Measurements from ENCODE around the gene ATG2A.

The ATG2A gene

GRCh38 chr11:64887757-64888405 lies 29.1 kb downstream of the ATG2A start:
- peak; percentile 91 for TF ChIP-seq CTCF (IDR thresholded peaks at IDR 0.05; ENCODE audit: low read depth, low read length)
- no peaks in the 10 kb centered on the region for H3K36me3 ChIP-seq
- H3K27ac ChIP-seq, result peak overlapping the region; percentile 57
- H3K4me3 ChIP-seq (ENCODE audit: low read depth, low read length), result peak overlapping the region; percentile 38
- no peaks in the 10 kb centered on the region for H3K9me3 ChIP-seq (ENCODE audit: severe bottlenecking)
- peak; percentile 83 for DNase-seq
- no peaks in the 10 kb centered on the region for H3K27me3 ChIP-seq (ENCODE audit: insufficient read depth, low read depth, severe bottlenecking)

- H3K9me3 ChIP-seq (ENCODE audit: severe bottlenecking), result no peaks in the 10 kb centered on the region
- peak overlapping the region; percentile 57 for H3K27ac ChIP-seq
- no peak for TF ChIP-seq CTCF (IDR thresholded peaks at IDR 0.05; ENCODE audit: low read depth, low read length)
- no peak overlapping the region for H3K4me3 ChIP-seq (ENCODE audit: low read depth, low read length)
- no peaks in the 10 kb centered on the region for H3K27me3 ChIP-seq (ENCODE audit: insufficient read depth, low read depth, severe bottlenecking)
- no peak for DNase-seq
- no peaks in the 10 kb centered on the region for H3K36me3 ChIP-seq
These were observed 29.7 kb downstream of the ATG2A start for GRCh38 chr11:64887234-64887756.

GRCh38 chr11:64885367-64886286 lies 31.4 kb downstream of the ATG2A start:
- no peak for DNase-seq
- Histone ChIP-seq H3K36me3 (no peaks in the 10 kb centered on the region), H3K27ac (no peak overlapping the region), H3K4me3 (ENCODE audit: low read depth, low read length) (no peak overlapping the region), H3K9me3 (ENCODE audit: severe bottlenecking) (no peaks in the 10 kb centered on the region), H3K27me3 (ENCODE audit: insufficient read depth, low read depth, severe bottlenecking) (no peaks in the 10 kb centered on the region)
- no peak for TF ChIP-seq CTCF (IDR thresholded peaks at IDR 0.05; ENCODE audit: low read depth, low read length)

- Histone ChIP-seq H3K36me3 (no peaks in the 10 kb centered on the region), H3K4me3 (ENCODE audit: low read depth, low read length) (no peak overlapping the region), H3K9me3 (ENCODE audit: severe bottlenecking) (no peaks in the 10 kb centered on the region), H3K27me3 (ENCODE audit: insufficient read depth, low read depth, severe bottlenecking) (no peaks in the 10 kb centered on the region), H3K27ac (no peak overlapping the region)
- no peak for DNase-seq
- no peak for TF ChIP-seq CTCF (IDR thresholded peaks at IDR 0.05; ENCODE audit: low read depth, low read length)
These were observed 33.0 kb downstream of the ATG2A start for GRCh38 chr11:64884019-64884418.

GRCh38 chr11:64883575-64883974 lies 33.4 kb downstream of the ATG2A start:
- H3K9me3 ChIP-seq (ENCODE audit: severe bottlenecking), result no peaks in the 10 kb centered on the region
- no peaks in the 10 kb centered on the region for H3K36me3 ChIP-seq
- no peak overlapping the region for H3K27ac ChIP-seq
- no peak overlapping the region for H3K4me3 ChIP-seq (ENCODE audit: low read depth, low read length)
- H3K27me3 ChIP-seq (ENCODE audit: insufficient read depth, low read depth, severe bottlenecking), result no peaks in the 10 kb centered on the region
- DNase-seq, result no peak
- TF ChIP-seq CTCF (IDR thresholded peaks at IDR 0.05; ENCODE audit: low read depth, low read length), result no peak
